Neural cell (in vitro differentiated cells): ENCODE data around the gene MTX2.

Experiments used
- EP300 ChIP-seq: fragments of 450-650 bp; conservative IDR thresholded peaks from 2 replicates; pipeline ENCODE4 v1.6.1; 2014; ENCODE audit warnings: antibody characterized with exemption, mild to moderate bottlenecking, moderate library complexity; ENCODE audit not compliant: poor library complexity, severe bottlenecking
- EZH2 ChIP-seq: fragments of 200-600, 300-800 bp; shearing (Covaris generic), sonication (generic); IDR thresholded peaks from 2 replicates; pipeline ENCODE4 v1.6.1; 2014; ENCODE audit warnings: antibody characterized with exemption, low read length, borderline replicate concordance, mild to moderate bottlenecking; ENCODE audit not compliant: insufficient read depth, poor library complexity, severe bottlenecking
- MXI1 ChIP-seq: fragments of 450-650 bp; conservative IDR thresholded peaks from 2 replicates; pipeline ENCODE4 v1.6.1; 2014; ENCODE audit warnings: antibody characterized with exemption, mild to moderate bottlenecking; ENCODE audit not compliant: poor library complexity, severe bottlenecking
- POLR2AphosphoS5 ChIP-seq: IDR thresholded peaks from 2 replicates; pipeline ENCODE4 v1.6.1; 2012
- RAD21 ChIP-seq: fragments of 450-650 bp; conservative IDR thresholded peaks from 2 replicates; pipeline ENCODE4 v1.6.1; 2014; ENCODE audit warnings: antibody characterized with exemption, mild to moderate bottlenecking, moderate library complexity
- SMC3 ChIP-seq: fragments of 450-650 bp; conservative IDR thresholded peaks from 2 replicates; pipeline ENCODE4 v1.6.1; 2014; ENCODE audit warnings: antibody characterized with exemption, mild to moderate bottlenecking, moderate library complexity; ENCODE audit not compliant: poor library complexity
- TAF1 ChIP-seq: IDR thresholded peaks from 2 replicates; pipeline ENCODE4 v1.6.1; 2012; ENCODE audit warnings: low read depth
- TF ChIP-seq, protein P1 (sequence below): fragments of 450-650 bp; IDR thresholded peaks from 2 replicates; pipeline ENCODE4 v1.5.1; 2014; ENCODE audit warnings: antibody characterized with exemption, mild to moderate bottlenecking, moderate library complexity; ENCODE audit not compliant: poor library complexity, severe bottlenecking
- TF ChIP-seq, protein P2 (sequence below): IDR thresholded peaks from 2 replicates; pipeline ENCODE4 v1.6.1; 2012; ENCODE audit warnings: borderline replicate concordance

DNA sequence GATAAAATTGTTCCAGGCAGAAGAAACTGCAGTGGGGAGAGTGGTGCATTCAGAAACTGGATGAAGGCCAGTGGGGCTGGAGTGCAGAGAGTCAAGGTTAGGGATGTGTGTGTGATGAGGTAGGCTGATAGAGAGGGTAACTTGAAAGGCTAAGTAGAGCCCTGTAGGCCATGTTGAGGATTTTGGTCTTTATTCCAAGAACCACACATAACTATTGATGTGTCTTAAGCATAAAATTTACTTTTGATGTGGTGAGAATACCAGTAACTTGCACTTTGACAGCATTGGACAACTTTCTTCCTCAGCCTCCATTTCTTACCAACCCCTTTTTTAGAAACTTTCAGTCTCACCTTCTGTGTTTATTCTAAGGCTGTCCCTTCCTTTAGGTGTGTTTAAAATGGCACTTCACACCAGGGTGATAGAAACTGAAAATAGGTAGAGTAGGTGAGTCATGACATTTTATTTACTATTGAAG is 22.6 kb downstream of the MTX2 start:
- TF ChIP-seq EP300 (no peak), EZH2 (no peak), SMC3 (no peak), TAF1 (no peak), RAD21 (no peak), POLR2AphosphoS5 (no peak), MXI1 (no peak)
- TF ChIP-seq, protein P1, sequence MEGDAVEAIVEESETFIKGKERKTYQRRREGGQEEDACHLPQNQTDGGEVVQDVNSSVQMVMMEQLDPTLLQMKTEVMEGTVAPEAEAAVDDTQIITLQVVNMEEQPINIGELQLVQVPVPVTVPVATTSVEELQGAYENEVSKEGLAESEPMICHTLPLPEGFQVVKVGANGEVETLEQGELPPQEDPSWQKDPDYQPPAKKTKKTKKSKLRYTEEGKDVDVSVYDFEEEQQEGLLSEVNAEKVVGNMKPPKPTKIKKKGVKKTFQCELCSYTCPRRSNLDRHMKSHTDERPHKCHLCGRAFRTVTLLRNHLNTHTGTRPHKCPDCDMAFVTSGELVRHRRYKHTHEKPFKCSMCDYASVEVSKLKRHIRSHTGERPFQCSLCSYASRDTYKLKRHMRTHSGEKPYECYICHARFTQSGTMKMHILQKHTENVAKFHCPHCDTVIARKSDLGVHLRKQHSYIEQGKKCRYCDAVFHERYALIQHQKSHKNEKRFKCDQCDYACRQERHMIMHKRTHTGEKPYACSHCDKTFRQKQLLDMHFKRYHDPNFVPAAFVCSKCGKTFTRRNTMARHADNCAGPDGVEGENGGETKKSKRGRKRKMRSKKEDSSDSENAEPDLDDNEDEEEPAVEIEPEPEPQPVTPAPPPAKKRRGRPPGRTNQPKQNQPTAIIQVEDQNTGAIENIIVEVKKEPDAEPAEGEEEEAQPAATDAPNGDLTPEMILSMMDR: no peak
- TF ChIP-seq, protein P2, sequence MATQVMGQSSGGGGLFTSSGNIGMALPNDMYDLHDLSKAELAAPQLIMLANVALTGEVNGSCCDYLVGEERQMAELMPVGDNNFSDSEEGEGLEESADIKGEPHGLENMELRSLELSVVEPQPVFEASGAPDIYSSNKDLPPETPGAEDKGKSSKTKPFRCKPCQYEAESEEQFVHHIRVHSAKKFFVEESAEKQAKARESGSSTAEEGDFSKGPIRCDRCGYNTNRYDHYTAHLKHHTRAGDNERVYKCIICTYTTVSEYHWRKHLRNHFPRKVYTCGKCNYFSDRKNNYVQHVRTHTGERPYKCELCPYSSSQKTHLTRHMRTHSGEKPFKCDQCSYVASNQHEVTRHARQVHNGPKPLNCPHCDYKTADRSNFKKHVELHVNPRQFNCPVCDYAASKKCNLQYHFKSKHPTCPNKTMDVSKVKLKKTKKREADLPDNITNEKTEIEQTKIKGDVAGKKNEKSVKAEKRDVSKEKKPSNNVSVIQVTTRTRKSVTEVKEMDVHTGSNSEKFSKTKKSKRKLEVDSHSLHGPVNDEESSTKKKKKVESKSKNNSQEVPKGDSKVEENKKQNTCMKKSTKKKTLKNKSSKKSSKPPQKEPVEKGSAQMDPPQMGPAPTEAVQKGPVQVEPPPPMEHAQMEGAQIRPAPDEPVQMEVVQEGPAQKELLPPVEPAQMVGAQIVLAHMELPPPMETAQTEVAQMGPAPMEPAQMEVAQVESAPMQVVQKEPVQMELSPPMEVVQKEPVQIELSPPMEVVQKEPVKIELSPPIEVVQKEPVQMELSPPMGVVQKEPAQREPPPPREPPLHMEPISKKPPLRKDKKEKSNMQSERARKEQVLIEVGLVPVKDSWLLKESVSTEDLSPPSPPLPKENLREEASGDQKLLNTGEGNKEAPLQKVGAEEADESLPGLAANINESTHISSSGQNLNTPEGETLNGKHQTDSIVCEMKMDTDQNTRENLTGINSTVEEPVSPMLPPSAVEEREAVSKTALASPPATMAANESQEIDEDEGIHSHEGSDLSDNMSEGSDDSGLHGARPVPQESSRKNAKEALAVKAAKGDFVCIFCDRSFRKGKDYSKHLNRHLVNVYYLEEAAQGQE: no peak
